Measurements from ENCODE around the gene EFL1. TPM values are rescaled to one million over a fixed set of nuclear protein-coding genes. Genes with fewer than 3 reads are reported as not detected.

EFL1 gene
- total and polyA plus RNA-seq, 2 of the 8 experiments (the other 6 are each of a cell fraction or from before 2014, with no cell fraction given): 10.8 to 31.5 TPM

- Histone ChIP-seq H2BK15ac (ENCODE audit: low read length) (no peak overlapping the region), H3K9ac (replicated peaks in 1 of 4; ENCODE audit: extremely low read depth in 1 of 4, low read depth in 3 of 4, low read length in 3 of 4) (no peak overlapping the region), H4K5ac (ENCODE audit: insufficient read length, low read depth, low read length) (no peak overlapping the region), H3K4ac (replicated peaks; ENCODE audit: insufficient read length, low read depth, low read length) (no peak overlapping the region), H3K23me2 (ENCODE audit: low read depth, low read length) (no peaks in the 10 kb centered on the region), H3K27me3 (replicated peaks in 1 of 4; ENCODE audit: control insufficient read depth in 3 of 4, extremely low read depth in 1 of 4, insufficient read depth in 3 of 4, low read length in 3 of 4) (no peaks in the 10 kb centered on the region), H3K79me1 (ENCODE audit: low read depth, low read length) (no peaks in the 10 kb centered on the region), H3K56ac (replicated peaks; ENCODE audit: insufficient read length, low read depth, low read length) (no peak overlapping the region), H3K36me3 (ENCODE audit: control insufficient read depth in 2 of 4, insufficient read depth in 4 of 4, low read length in 3 of 4) (no peaks in the 10 kb centered on the region), H2BK120ac (replicated peaks; ENCODE audit: low read depth, low read length) (no peak overlapping the region), H3K4me1 (replicated peaks in 1 of 4; ENCODE audit: control insufficient read depth in 3 of 4, insufficient read depth in 4 of 4, low read length in 3 of 4) (no peaks in the 10 kb centered on the region), H4K20me1 (replicated peaks in 1 of 2; ENCODE audit: control insufficient read depth in 1 of 2, insufficient read depth in 2 of 2, low read length in 2 of 2) (no peaks in the 10 kb centered on the region), H3K4me3 (ENCODE audit: extremely low read depth in 1 of 4, insufficient read depth in 2 of 4, low read depth in 3 of 4, low read length in 4 of 4) (no peak overlapping the region), H3K14ac (ENCODE audit: insufficient read length) (no peak overlapping the region), H2AK5ac (ENCODE audit: low read depth, low read length) (no peak overlapping the region), H3K4me2 (ENCODE audit: insufficient read depth in 1 of 2, low read depth in 2 of 2, low read length in 2 of 2) (no peak overlapping the region), H2BK5ac (ENCODE audit: low read depth, low read length) (no peak overlapping the region), H2BK20ac (ENCODE audit: low read length) (no peak overlapping the region), H3K79me2 (ENCODE audit: control insufficient read depth in 1 of 2, insufficient read depth in 2 of 2, low read length in 2 of 2) (no peaks in the 10 kb centered on the region), H4K8ac (ENCODE audit: extremely low read depth, insufficient read depth, low read length) (no peak overlapping the region), H4K91ac (replicated peaks; ENCODE audit: insufficient read length, low read length) (no peak overlapping the region), H3K23ac (ENCODE audit: insufficient read length) (no peak overlapping the region), H3K18ac (ENCODE audit: extremely low read depth, low read length) (no peak overlapping the region), H2AFZ (ENCODE audit: low read length) (no peak overlapping the region), H3K9me3 (ENCODE audit: insufficient read depth in 2 of 2, low read depth in 1 of 2, low read length in 1 of 2) (no peaks in the 10 kb centered on the region), H3K27ac (ENCODE audit: low read depth, low read length) (no peak overlapping the region), H2BK12ac (ENCODE audit: low read depth, low read length) (no peak overlapping the region)
- no peak for FAIRE-seq
- no peak for TF ChIP-seq CBX5 (IDR thresholded peaks at IDR 0.05; ENCODE audit: low read depth, low read length)
- TF ChIP-seq PHF8 (conservative IDR thresholded peaks at IDR 0.05; ENCODE audit: low read depth, low read length): no peak
- no peak for TF ChIP-seq ATF2 (IDR thresholded peaks at IDR 0.05; ENCODE audit: low read length)
- POLR2A ChIA-PET (ENCODE audit: partially characterized antibody): no interaction called here
- 77% methylated on average over 1 of the region's 1 CpG; no CpG with 5 or more reads in 1 of the 2 experiments for WGBS, 2 experiments (ENCODE audit: extremely low coverage in 1 of 2, insufficient coverage in 1 of 2, insufficient read length in 1 of 2, insufficient replicate concordance in 2 of 2, low coverage in 1 of 2, low lambda C conversion rate in 2 of 2, missing lambda C conversion rate in 1 of 2)
- CTCF ChIA-PET (ENCODE audit: partially characterized antibody): interaction anchor here (0.7 to 1.4 kb wide), 2 partner anchors 54 to 354 kb away, joined by 3 read pairs; no protein-coding TSS in a partner anchor
- DNase-seq (ENCODE audit: low read depth in 1 of 2, low spot score in 2 of 2): no peak
Observed at GRCh38 chr15:82113106-82113715, 149.3 kb downstream of the EFL1 start.
